Parathyroid adenoma (tissue), 2 donors: ENCODE measurements around the gene CPA5.

ENCODE experiments used
- H2AFZ ChIP-seq: fragments of 300-600 bp; sonication (generic); one replicate; pipeline ENCODE4 v1.7.0; 2017; ENCODE audit warnings: antibody characterized with exemption, mild to moderate bottlenecking
- H3K27ac ChIP-seq: fragments of 300-600 bp; sonication (generic); one replicate; pipeline ENCODE4 v1.7.0; 2017
- H3K27me3 ChIP-seq: fragments of 300-600 bp; sonication (generic); one replicate; pipeline ENCODE4 v1.7.0; 2017; ENCODE audit warnings: low read length; ENCODE audit not compliant: control insufficient read depth, insufficient read depth
- H3K36me3 ChIP-seq: fragments of 300-600 bp; sonication (generic); one replicate; pipeline ENCODE4 v1.7.0; 2017; ENCODE audit warnings: low read length; ENCODE audit not compliant: control insufficient read depth, insufficient read depth
- H3K4me1 ChIP-seq: fragments of 300-600 bp; sonication (generic); one replicate; pipeline ENCODE4 v1.7.0; 2017; ENCODE audit warnings: control low read depth
- H3K4me2 ChIP-seq: fragments of 300-600 bp; sonication (generic); one replicate; pipeline ENCODE4 v1.7.0; 2017; ENCODE audit warnings: low read length
- H3K4me3 ChIP-seq: fragments of 300-600 bp; sonication (generic); one replicate; pipeline ENCODE4 v1.7.0; 2017; ENCODE audit warnings: low read depth, low read length
- H3K79me2 ChIP-seq: fragments of 300-600 bp; sonication (generic); one replicate; pipeline ENCODE4 v1.7.0; 2017; ENCODE audit warnings: control low read depth
- H3K9ac ChIP-seq: fragments of 300-600 bp; sonication (generic); one replicate; pipeline ENCODE4 v1.7.0; 2017; ENCODE audit warnings: mild to moderate bottlenecking
- H3K9me3 ChIP-seq: fragments of 300-600 bp; sonication (generic); one replicate; pipeline ENCODE4 v1.7.0; 2017; ENCODE audit warnings: low read length; ENCODE audit not compliant: control insufficient read depth
- CTCF ChIP-seq: fragments of 300-600 bp; sonication (generic); IDR thresholded peaks from one replicate; pipeline ENCODE4 v1.7.0; 2017; ENCODE audit warnings: antibody characterized with exemption, mild to moderate bottlenecking
- donor health status: primary hyperparathyroidism.

Gene CPA5

GRCh38 chr7:130369110-130369711 is 24.6 kb downstream of the CPA5 start:
- H3K27me3 ChIP-seq = no peaks in the 10 kb centered on the region

DNA sequence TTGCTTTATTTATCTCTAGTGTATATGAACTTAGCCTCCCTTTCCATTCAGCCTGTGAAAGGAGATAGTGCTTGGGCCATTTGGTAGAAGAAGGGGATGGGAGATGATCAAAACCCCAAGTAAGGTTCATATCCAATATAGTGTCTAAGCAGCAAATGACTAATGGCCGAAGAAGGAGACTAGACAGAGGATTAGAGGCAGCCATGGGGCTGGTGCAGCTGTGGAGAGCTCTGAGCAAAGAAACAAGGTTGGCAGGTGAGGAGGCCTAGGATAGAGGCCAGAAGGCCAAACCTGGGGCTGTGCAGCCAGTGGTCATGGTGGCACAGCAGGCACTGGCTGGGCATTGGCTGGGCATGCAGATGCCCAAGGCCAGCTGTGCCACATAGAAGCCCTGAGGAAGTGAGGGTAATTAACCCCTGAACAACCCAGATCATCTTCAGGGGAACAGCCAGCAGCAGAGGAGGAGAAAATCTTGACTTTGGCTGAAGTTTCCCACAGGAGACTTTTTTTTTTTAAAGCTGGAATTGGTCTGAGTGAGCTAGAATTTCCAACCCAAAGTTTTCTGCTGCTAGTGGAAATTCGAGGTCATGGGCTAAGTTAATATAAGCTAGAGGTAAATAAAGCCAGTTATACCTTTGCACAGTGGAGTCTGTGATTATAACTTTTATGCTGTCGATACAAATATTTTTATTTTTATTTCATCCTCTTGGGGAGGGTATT is 25.4 kb downstream of the CPA5 start:
- Histone ChIP-seq H3K4me1 (no peaks in the 10 kb centered on the region), H3K27ac (no peak overlapping the region), H3K9me3 (no peaks in the 10 kb centered on the region), H3K4me2 (no peak overlapping the region), H3K4me3 (no peak overlapping the region), H3K9ac (no peak overlapping the region), H3K36me3 (no peaks in the 10 kb centered on the region), H3K27me3 (no peaks in the 10 kb centered on the region), H2AFZ (no peak overlapping the region), H3K79me2 (no peaks in the 10 kb centered on the region)
- TF ChIP-seq CTCF = no peak

More at GRCh38 chr7:130369110-130369711, 24.6 kb downstream of the CPA5 start:
- Histone ChIP-seq H3K9ac (no peak overlapping the region), H3K27ac (no peak overlapping the region), H3K4me3 (no peak overlapping the region), H3K9me3 (no peaks in the 10 kb centered on the region), H3K4me2 (no peak overlapping the region), H3K36me3 (no peaks in the 10 kb centered on the region), H3K4me1 (no peaks in the 10 kb centered on the region), H2AFZ (no peak overlapping the region), H3K79me2 (no peaks in the 10 kb centered on the region)
- no peak for TF ChIP-seq CTCF

DNA sequence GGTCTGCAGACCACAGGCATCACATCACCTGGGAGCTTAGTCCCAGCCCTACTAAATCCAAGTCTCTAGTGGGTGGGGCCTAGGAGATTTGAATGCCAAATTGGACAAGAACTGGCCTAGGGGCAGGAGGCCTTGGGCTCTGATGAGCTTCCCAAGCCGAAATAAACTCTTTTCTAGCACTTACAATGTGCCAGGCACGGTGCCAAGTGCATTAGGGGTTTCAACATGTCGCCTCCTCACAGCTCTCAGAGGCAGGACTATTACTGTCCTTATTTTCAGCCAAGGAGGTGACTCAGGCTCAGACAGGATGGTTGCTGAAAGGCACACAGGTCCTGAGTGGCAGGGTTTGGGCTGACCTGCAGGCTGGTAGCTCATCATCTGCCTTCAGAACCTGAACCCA is 26.4 kb downstream of the CPA5 start:
- no peak for TF ChIP-seq CTCF
- Histone ChIP-seq H3K27me3 (no peaks in the 10 kb centered on the region), H3K4me3 (no peak overlapping the region), H3K9me3 (no peaks in the 10 kb centered on the region), H3K79me2 (no peaks in the 10 kb centered on the region), H2AFZ (no peak overlapping the region), H3K36me3 (no peaks in the 10 kb centered on the region), H3K9ac (no peak overlapping the region), H3K4me1 (no peaks in the 10 kb centered on the region), H3K27ac (no peak overlapping the region), H3K4me2 (no peak overlapping the region)

DNA sequence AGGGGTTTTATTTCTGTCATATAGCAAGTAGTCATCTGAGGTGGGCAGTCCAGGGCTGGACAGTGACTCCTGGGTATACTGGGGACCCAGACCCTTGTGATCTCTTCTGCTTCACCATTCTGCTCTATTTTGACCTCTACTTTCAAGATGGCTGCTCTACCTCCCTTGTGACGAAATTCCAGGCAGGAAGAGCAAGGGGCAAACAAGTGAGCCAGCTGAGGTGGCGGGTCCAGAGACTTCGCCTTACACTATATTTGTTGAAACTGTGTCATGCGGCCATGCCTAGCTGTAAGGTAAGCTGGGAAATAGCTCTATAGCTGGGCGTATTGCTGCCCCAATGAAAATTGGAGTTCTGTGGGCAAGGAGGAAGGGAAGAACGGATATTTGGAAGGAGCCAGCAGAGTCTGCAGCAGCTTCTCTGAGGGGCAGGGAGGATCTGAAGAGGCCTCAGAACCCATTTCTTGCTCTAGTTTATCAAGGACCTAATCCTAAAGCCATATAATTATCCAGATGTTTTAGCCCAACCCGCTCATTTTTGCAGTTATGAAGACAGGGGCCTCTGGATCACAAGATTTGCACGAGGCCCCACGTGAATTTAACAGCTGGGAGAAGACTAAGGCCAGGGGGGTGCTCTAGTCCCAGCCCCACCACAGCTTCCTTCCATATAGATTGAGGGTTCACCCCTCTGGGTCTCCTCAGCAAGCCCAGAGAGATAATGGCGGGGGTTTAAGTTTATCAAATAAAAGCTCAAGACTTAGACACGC is 28.0 kb downstream of the CPA5 start:
- no peak overlapping the region for H3K4me2 ChIP-seq
- H3K4me3 ChIP-seq = no peak overlapping the region
- H3K27me3 ChIP-seq = no peaks in the 10 kb centered on the region
- TF ChIP-seq CTCF = no peak
- no peaks in the 10 kb centered on the region for H3K9me3 ChIP-seq
- H2AFZ ChIP-seq = no peak overlapping the region
- H3K9ac ChIP-seq = no peak overlapping the region
- H3K4me1 ChIP-seq = no peaks in the 10 kb centered on the region
- H3K27ac ChIP-seq = no peak overlapping the region
- no peaks in the 10 kb centered on the region for H3K36me3 ChIP-seq
- no peaks in the 10 kb centered on the region for H3K79me2 ChIP-seq
